GM18909 (cell line): Measurements from ENCODE around the gene RFPL4AL1.
"Not testable (repeated sequence)": the region's sequence is repeated elsewhere in the genome, so short reads cannot be mapped to it uniquely, and the experiment has no call there.

Source experiments
- ATAC-seq: cut with Tn5 transposase; IDR thresholded peaks from one replicate; pipeline ENCODE4 v1.9.1; 2021; ENCODE audit warnings: mild to moderate bottlenecking; ENCODE audit not compliant: unreplicated experiment, poor library complexity

Gene RFPL4AL1

GRCh38 chr19:55768818-55769217, at the start of gene RFPL4AL1:
TSS of gene RFPL4AL1 (plus strand) at chr19:55769118. CDS start at chr19:55771805, 2,687 bp downstream.
- ATAC-seq = not testable (repeated sequence)

DNA sequence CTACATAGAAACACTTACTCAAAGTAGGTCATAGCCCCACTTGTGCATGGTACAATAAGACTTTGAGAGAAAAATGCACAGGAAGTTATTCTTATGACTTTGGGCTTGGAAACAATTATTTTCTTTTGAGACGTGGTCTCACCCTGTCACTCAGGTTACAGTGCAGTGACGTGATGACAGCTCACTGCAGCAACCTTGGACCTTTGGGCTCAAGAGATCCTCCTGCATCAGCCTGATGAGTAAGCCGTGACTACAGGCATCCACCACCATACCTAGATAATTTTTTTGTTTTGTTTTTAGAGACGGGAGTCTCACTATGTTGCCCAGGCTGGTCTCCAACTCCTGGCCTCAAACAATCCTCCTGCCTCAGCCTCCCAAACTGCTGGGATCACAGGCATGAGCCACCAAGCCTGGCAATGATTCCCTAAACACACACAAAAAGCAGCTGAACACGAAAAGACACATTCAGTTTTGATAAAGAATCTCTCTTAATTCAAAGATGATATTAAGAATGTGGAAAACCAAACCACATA, 48.6 kb upstream of the RFPL4AL1 start:
- ATAC-seq = no peak

DNA sequence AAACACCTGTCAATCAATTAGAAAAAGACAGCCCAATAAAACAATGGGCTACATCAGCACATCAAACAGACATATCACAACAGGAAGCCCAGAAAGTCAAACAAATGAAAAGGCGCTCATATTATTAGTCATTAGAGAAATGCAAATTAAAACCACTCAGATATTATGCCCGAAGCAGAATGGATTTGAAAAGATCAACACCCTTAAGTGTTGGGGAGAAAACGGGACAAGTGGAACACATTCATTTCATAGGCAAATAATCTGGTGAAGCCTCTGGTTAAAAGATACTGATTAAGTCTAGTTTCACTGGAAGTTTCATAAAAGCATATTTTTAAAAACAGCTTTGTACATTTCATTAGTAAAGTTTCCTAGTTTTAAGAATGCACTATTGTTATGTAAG, 48.1 kb upstream of the RFPL4AL1 start:
- no peak for ATAC-seq

- no peak for ATAC-seq
Observed at GRCh38 chr19:55723491-55723890, 45.4 kb upstream of the RFPL4AL1 start.

DNA sequence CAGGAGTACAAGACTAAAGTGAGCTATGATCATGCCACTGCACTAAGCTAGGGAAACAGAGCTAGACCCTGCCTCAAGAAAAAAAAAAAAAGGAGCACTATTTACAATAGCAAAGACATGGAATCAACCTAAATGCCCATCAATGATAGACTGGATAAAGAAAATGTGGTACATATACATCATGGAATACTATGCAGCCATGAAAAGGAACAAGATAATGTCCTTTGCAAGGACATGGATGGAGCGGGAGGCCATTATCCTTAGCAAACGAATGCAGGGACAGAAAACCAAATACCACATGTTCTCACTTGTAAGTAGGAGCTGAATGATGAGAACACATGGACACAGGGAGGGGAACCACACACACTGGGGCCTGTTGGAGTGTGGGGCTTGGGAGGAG, 38.5 kb upstream of the RFPL4AL1 start:
- not testable (repeated sequence) for ATAC-seq

- no peak for ATAC-seq
Observed at GRCh38 chr19:55738302-55738701, 30.6 kb upstream of the RFPL4AL1 start, which contains the start of gene NLRP9. TSS of gene NLRP9 (minus strand) at chr19:55738402. CDS start at chr19:55738374, 28 bp downstream.

DNA sequence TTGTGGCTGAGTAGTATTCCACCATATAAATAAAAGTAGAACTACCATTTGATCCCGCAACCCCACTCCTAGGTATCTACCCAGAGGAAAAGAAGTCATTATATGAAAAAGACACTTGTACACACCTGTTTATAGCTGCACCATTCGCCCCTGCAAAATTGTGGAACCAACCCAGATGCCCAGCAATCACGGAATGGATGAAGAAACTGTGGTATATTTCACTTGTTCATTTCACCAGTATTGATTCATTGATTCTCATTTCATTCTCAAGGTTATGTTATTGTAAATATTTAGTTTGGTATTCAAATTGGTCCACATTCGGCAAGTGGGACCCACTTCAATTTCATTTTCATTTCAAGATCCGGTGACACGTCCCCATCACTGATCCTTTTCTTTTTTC, 18.2 kb upstream of the RFPL4AL1 start:
- no peak for ATAC-seq

DNA sequence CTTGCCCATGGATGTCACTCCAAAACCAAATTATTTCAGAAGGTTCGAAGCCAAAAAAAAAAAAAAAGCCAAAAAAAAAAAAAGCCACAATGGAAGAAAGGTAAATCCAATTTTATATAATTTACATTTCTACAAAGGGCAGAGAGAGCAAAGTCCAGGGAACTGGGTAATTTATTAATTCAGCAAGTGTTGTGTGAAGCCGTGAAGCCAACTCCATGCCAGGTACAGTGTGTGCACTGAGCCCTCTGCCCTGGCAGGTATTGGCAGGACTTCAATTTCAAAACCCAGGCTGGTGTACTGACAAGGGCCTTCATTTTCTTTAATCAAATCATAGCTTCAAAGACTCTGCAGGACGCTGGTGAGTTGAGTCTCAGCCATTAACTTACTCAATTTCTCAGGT, 15.5 kb upstream of the RFPL4AL1 start:
- ATAC-seq = no peak

DNA sequence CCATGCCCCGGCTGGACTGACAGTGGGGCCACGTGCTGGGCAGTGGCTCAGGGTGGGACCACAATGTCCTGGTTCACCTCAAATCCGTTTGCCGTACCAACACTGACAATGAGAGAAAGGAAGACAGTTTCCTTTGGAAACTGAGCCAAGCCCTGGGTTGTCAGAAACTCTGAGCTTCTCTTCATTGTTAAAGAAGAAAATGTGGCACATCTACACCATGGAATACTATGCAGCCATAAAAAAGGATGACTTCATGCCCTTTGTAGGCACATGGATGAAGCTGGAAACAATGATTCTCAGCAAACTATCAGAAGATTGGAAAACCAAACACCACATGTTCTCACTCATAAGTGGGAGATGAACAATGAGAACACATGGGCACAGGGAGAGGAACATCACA, 12.1 kb upstream of the RFPL4AL1 start:
- not testable (repeated sequence) for ATAC-seq

DNA sequence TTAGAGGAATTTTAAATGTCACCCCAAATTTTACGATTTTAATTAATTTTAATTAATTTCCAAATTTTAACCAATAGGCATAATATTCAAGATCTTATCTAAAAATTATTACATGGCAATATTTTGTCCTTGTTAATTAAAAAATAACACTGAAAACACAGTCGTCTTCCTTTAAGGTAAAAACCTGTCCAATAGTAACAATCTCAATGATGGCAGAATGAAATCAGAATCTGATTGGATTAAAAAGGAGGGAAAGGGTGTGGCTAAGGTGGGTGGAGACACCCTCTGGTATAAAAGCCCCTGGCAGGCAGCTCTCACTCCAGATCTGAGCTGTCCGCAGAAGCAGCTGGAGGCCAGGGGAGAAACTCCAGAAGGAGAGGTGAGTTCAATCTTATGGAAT, 10.1 kb upstream of the RFPL4AL1 start, which contains the start of gene RFPL4A:
Gene RFPL4A (plus strand): TSS at position 301 of the 400 bp plus-strand sequence. CDS start 2,704 bp downstream, outside the sequence.
- not testable (repeated sequence) for ATAC-seq

GRCh38 chr19:55766466-55766865, 2.5 kb upstream of the RFPL4AL1 start:
- ATAC-seq = no peak

DNA sequence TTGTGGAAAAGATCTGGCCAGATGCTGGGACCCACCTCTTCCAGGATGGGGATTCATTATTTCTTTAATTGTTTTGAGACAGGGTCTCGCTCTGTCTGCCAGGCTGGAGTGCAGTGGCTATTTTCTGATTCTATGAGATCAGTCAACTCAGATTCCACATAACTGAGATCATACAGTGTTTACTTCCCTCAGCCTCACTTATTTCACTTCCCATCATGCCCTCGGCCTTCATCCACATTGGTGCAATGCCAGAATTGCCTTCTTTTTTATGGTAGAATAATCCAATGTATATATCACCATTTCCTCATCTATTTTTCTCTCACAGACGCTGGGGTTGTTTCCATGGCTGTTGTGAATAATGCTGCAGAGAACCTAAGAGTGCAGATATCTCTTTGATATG, 714 bp downstream of the RFPL4AL1 start:
- not testable (repeated sequence) for ATAC-seq

GRCh38 chr19:55777528-55777927, 8.6 kb downstream of the RFPL4AL1 start:
- no peak for ATAC-seq

DNA sequence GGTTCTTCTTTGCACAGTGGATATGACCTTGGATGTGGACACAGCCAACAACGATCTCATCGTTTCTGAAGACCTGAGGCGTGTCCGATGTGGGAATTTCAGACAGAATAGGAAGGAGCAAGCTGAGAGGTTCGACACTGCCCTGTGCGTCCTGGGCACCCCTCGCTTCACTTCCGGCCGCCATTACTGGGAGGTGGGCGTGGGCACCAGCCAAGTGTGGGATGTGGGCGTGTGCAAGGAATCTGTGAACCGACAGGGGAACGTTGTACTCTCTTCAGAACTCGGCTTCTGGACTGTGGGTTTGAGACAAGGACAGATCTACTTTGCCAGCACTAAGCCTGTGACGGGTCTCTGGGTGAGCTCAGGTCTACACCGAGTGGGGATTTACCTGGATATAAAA, 9.4 kb downstream of the RFPL4AL1 start:
- no peak for ATAC-seq

GRCh38 chr19:55781112-55781511, 12.2 kb downstream of the RFPL4AL1 start:
- no peak for ATAC-seq

DNA sequence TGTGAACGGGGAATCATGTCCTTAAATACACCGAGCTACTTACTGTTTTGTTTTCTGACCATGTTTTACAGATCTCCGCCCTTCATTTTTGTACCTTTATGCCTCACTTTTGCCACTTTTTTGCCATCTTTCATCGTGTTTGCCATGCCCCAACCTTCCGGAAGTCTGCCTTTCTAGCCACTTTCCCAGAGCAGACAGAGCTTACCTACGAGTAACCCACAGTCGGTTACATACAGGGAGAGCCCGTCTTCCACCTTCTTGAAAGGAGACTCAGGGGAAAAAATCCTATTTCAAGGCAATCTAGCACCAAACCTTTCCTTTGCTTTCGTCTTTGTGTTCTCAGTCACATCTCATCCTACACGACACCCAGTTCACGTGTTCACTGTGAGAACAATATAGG, 26.1 kb downstream of the RFPL4AL1 start:
- no peak for ATAC-seq

- ATAC-seq = no peak
Observed at GRCh38 chr19:55801416-55801815, 32.5 kb downstream of the RFPL4AL1 start.

DNA sequence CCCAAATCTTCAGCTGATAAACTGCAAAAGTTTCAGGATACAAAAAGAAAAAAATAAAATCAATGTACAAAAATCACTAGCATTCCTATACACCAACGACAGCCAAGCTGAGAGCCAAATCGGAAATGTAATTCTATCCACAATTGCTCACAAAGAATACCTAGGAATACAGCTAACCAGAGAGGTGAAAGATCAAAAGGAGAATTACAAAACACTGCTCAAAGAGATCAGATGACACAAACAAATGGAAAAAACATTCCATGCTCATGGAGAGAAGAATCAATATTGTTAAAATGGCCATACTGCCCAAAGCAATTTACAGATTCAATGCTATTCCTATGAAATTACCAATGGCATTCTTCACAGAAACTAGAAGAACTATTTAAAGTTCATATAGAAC, 33.4 kb downstream of the RFPL4AL1 start:
- ATAC-seq = no peak

DNA sequence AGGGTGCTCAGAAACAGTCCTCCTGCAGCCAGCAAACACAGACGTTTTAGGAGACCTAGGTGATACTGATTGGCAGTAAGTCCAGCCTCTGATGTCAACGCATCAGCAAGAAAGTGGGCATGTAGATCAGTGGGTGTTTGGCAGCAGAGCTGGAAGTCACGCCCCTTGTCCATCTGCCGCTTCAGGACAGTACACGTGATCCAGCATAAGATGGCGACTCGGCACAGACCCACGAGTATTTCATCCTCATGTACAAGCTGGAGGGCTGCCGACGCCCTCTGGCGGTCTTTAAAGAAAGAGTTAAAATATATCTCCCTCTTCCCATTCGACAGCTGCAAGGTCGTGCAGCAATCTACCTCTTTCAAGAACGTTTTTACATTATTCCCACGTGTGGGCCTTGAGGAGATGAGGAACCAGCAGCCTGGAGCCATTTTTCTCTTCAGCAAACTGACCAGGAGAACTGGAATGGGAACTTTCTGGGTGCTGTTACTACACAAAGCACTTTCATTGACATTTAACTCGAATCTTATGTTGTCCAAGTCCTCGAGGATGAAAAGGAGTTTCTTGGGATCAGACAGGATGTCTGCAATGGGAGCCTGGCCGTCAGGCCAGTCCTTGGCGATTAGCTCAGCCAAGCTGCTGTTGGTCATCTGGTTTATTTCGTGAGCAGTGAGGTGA, 40.6 kb downstream of the RFPL4AL1 start:
- ATAC-seq = no peak

GRCh38 chr19:55811340-55811739, 42.4 kb downstream of the RFPL4AL1 start:
- no peak for ATAC-seq

DNA sequence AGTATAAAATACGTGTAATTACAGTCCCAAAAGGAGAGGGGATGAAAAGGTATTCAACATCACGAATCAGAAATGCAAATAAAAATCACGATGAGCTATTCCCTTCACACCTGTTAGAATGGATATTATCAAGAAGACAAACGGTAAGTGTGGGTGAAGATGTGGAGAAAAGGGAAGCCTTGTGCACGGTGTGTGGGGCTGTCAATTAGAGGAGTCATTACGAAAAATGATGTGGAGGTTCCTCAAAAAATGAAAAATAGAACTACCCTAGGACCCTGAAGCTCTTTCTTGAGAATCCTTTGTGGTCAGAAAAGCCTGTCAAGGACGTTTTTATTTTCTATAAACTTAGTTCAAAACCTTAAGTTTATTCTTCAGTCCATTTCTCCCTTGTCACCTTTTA, 43.5 kb downstream of the RFPL4AL1 start:
- no peak for ATAC-seq

- ATAC-seq = no peak
Observed at GRCh38 chr19:55813906-55814305, 45.0 kb downstream of the RFPL4AL1 start.
